ENCODE measurements around the gene NCS1. TPM values are rescaled to one million over a fixed set of nuclear protein-coding genes. Genes with fewer than 3 reads are reported as not detected.

The NCS1 gene
- total and polyA plus RNA-seq, 9 of the 15 experiments (the other 6 are each of a cell fraction or from before 2014, with no cell fraction given): 0.28 to 27.0 (median 9.6) TPM

GRCh38 chr9:130206579-130206978 lies 34.4 kb downstream of the NCS1 start:
- intact Hi-C loops (cut with micrococcal nuclease): no loop called here

More at GRCh38 chr9:130206579-130206978, 34.4 kb downstream of the NCS1 start:
- ATAC-seq: no peak
- no peaks in the 10 kb centered on the region for H3K27me3 ChIP-seq (ENCODE audit: control insufficient read depth in 2 of 2, insufficient read depth in 2 of 2, low read length in 2 of 2)
- TF ChIP-seq ZBTB49 (CRISPR knock-in tag; IDR thresholded peaks at IDR 0.05; ENCODE audit: borderline replicate concordance) (no peak), ZBTB17 (CRISPR knock-in tag; IDR thresholded peaks at IDR 0.05) (no peak), FOXA1 (IDR thresholded peaks at IDR 0.05; ENCODE audit: borderline replicate concordance) (no peak), ZNF785 (CRISPR knock-in tag; IDR thresholded peaks at IDR 0.05) (no peak), ZFP91 (CRISPR knock-in tag; IDR thresholded peaks at IDR 0.05) (no peak), EZH2 (IDR thresholded peaks at IDR 0.05; ENCODE audit: borderline replicate concordance, low read depth, low read length) (no peak), ZNF184 (CRISPR knock-in tag; IDR thresholded peaks at IDR 0.05) (no peak), HMGN3 (IDR thresholded peaks at IDR 0.05; ENCODE audit: borderline replicate concordance, extremely low read depth, insufficient read length, low read depth, low read length) (no peak), NR2F6 (CRISPR knock-in tag; IDR thresholded peaks at IDR 0.05) (no peak), RB1 (IDR thresholded peaks at IDR 0.05; ENCODE audit: low read depth) (no peak), CCAR2 (IDR thresholded peaks at IDR 0.05; ENCODE audit: low read depth, low read length) (no peak), SLC30A9 (CRISPR knock-in tag; IDR thresholded peaks at IDR 0.05) (no peak), TGIF2 (CRISPR knock-in tag; IDR thresholded peaks at IDR 0.05) (no peak)
- no peak overlapping the region for H3K27ac ChIP-seq (ENCODE audit: extremely low read depth, low read depth, low read length)
- H3K4me1 ChIP-seq (replicated peaks in 1 of 2; ENCODE audit: control insufficient read depth in 2 of 2, insufficient read depth in 2 of 2, low read length in 2 of 2): peaks cover 12 to 30% of the 10 kb centered on the region in 2 experiments
- H3K36me3 ChIP-seq (ENCODE audit: control insufficient read depth, insufficient read depth, low read length): no peaks in the 10 kb centered on the region
- H3K4me3 ChIP-seq: no peak overlapping the region
- no TSS peak for BruUV-seq (replicated peaks)
- no peaks in the 10 kb centered on the region for H3K79me2 ChIP-seq (ENCODE audit: control insufficient read depth, insufficient read depth, low read length)
- ChIA-PET POLR2A (interaction anchor here (0.7 kb wide), 1 partner anchor 9 kb away, joined by 3 read pairs; no protein-coding TSS in a partner anchor), CTCF (ENCODE audit: low intra/inter-chr PET ratio) (no interaction called here)
- no peak overlapping the region for H3K4me2 ChIP-seq (ENCODE audit: insufficient read depth, low read length)
- peaks cover 15% of the 10 kb centered on the region; the same call in 1 of the 2 replicates for H4K20me1 ChIP-seq (replicated peaks; ENCODE audit: control insufficient read depth, insufficient read depth, low read length)
- H3K9me1 ChIP-seq (ENCODE audit: control insufficient read depth, insufficient read depth, low read length): no peaks in the 10 kb centered on the region
- H3K9ac ChIP-seq (ENCODE audit: insufficient read depth in 1 of 2, low read depth in 2 of 2, low read length in 2 of 2): no peak overlapping the region
- no peak for FAIRE-seq
- H3K9me3 ChIP-seq (replicated peaks; ENCODE audit: control insufficient read depth, insufficient read depth, low read depth, low read length): no peaks in the 10 kb centered on the region
- 76% methylated on average over 11 of the region's 16 CpGs for WGBS (ENCODE audit: insufficient coverage, low coverage, missing lambda C conversion rate)
- H2AFZ ChIP-seq (ENCODE audit: low read depth, low read length): no peak overlapping the region
- in situ Hi-C loops (cut with MboI): no loop called here
- no peak for DNase-seq (ENCODE audit: extremely low read depth in 1 of 4, low spot score in 3 of 4)

Data from K562 (cell line).